Thyroid gland (tissue), 4 donors: ENCODE results near the gene CRYGN.

Experiments used
- POLR2A ChIP-seq, 2 donors: fragments of 450-650 bp; IDR thresholded peaks; one replicate each; pipeline ENCODE4 v1.6.1; 2017; ENCODE audit warnings: antibody characterized with exemption in 2 of 2, mild to moderate bottlenecking in 2 of 2, moderate library complexity in 1 of 2
- TF ChIP-seq, protein P1 (sequence below), 6 experiments: fragments of 200-600 bp in 3 of 6; fragments of 450-650 bp in 3 of 6; sonication (generic) in 3 of 6; IDR thresholded peaks; one replicate each; pipeline ENCODE4 v1.5.1; 2016 to 2019; ENCODE audit warnings: antibody characterized with exemption in 6 of 6, mild to moderate bottlenecking in 2 of 6, inconsistent platforms in 1 of 6, moderate library complexity in 1 of 6

DNA sequence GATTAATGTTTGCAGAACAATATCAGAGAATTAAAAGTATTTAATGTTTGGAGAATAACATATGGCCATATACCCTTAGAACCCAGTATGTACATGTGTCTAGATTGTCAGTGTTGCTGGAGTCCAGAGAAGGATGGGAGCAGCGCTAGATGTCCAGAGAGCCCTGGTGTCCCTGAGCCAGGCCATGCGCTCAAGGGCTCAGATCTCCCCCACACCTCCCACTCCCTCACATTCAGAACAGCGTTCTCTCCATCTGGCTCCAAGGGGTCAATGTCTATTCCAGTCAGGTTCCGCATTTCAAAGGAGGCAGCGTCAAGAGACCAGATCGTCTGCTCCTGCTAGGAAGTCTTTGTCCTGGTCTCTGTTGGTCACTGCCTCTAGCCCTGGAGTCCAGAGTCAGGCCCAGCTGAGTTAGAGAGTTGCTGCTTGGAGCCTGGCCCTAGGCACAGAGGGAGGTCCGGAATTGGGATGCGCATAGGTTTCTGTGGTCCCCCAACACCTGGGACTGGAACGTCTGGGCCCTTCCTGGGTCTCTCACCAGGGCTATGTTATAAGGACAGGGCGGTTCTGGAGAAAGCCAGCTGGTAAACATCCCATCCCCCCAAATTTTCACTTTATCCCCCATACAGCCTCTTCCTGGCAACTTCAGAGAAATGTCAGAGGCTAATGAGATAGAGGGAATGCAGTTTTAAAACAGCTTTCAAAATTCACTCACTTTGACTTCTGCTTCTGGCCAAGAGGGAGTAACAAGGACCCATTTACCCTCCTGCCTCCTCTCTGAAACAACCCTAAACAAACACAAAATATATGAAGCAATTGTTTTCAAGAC is 23.6 kb downstream of the CRYGN start:
- no peak for TF ChIP-seq POLR2A (IDR thresholded peaks at IDR 0.05)
- TF ChIP-seq, protein P1, sequence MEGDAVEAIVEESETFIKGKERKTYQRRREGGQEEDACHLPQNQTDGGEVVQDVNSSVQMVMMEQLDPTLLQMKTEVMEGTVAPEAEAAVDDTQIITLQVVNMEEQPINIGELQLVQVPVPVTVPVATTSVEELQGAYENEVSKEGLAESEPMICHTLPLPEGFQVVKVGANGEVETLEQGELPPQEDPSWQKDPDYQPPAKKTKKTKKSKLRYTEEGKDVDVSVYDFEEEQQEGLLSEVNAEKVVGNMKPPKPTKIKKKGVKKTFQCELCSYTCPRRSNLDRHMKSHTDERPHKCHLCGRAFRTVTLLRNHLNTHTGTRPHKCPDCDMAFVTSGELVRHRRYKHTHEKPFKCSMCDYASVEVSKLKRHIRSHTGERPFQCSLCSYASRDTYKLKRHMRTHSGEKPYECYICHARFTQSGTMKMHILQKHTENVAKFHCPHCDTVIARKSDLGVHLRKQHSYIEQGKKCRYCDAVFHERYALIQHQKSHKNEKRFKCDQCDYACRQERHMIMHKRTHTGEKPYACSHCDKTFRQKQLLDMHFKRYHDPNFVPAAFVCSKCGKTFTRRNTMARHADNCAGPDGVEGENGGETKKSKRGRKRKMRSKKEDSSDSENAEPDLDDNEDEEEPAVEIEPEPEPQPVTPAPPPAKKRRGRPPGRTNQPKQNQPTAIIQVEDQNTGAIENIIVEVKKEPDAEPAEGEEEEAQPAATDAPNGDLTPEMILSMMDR (IDR thresholded peaks at IDR 0.05): no peak
